GM12891 (cell line): ENCODE data around the gene ALS2.

Experiments
- PAX5 ChIP-seq: IDR thresholded peaks from 2 replicates; pipeline ENCODE4 v1.6.1; 2011; ENCODE audit warnings: low read length, moderate library complexity, mild to moderate bottlenecking; ENCODE audit not compliant: insufficient read depth, severe bottlenecking
- POLR2A ChIP-seq: IDR thresholded peaks from 2 replicates; pipeline ENCODE4 v1.6.1; 2011; ENCODE audit warnings: low read depth, low read length, control low read depth
- POLR2AphosphoS5 ChIP-seq: IDR thresholded peaks from 2 replicates; pipeline ENCODE4 v1.6.1; 2011; ENCODE audit warnings: low read depth, low read length, control low read depth
- POU2F2 ChIP-seq: IDR thresholded peaks from 2 replicates; pipeline ENCODE4 v1.6.1; 2011; ENCODE audit warnings: low read depth, mild to moderate bottlenecking, control low read depth, low read length, moderate library complexity
- TAF1 ChIP-seq: IDR thresholded peaks from 2 replicates; pipeline ENCODE4 v1.6.1; 2011; ENCODE audit warnings: low read depth, low read length, control low read depth

GRCh38 chr2:201777043-201777442 is 3.7 kb downstream of the ALS2 start:
- TF ChIP-seq POLR2A (no peak), POLR2AphosphoS5 (no peak), TAF1 (no peak), PAX5 (no peak), POU2F2 (no peak)
